Lower leg skin (tissue), 3 donors: ENCODE measurements around the gene SIAH3.

Experiments
- CTCF ChIP-seq, 3 donors: fragments of 450-650 bp; IDR thresholded peaks; one replicate each; pipeline ENCODE4 v1.5.1; 2016; ENCODE audit warnings: antibody characterized with exemption in 3 of 3, mild to moderate bottlenecking in 3 of 3, moderate library complexity in 2 of 3
- POLR2A ChIP-seq, 2 donors: fragments of 450-650 bp; IDR thresholded peaks; one replicate each; pipeline ENCODE4 v1.6.1; 2016 to 2017; ENCODE audit warnings: antibody characterized with exemption in 2 of 2, mild to moderate bottlenecking in 1 of 2, moderate library complexity in 1 of 2

- TF ChIP-seq CTCF (IDR thresholded peaks at IDR 0.05) (no peak), POLR2A (IDR thresholded peaks at IDR 0.05) (no peak)
Measured at GRCh38 chr13:45787346-45787745, 64.2 kb downstream of the SIAH3 start.
